Nephron progenitor cell (in vitro differentiated cells): Measurements from ENCODE around the gene B3GALT2.
"Not testable (repeated sequence)": the region's sequence is repeated elsewhere in the genome, so short reads cannot be mapped to it uniquely, and the experiment has no call there.

Experiments used
- DNase-seq: peaks from one replicate; pipeline ENCODE4 v3.0.0; 2021
- H3K27ac Mint-ChIP-seq: 2 replicates; pipeline ENCODE4 v1.8.0; 2021; ENCODE audit warnings: mild to moderate bottlenecking, moderate library complexity, mixed read lengths
- H3K27me3 Mint-ChIP-seq: 2 replicates; pipeline ENCODE4 v1.8.0; 2021; ENCODE audit warnings: mild to moderate bottlenecking, low read depth, mixed read lengths; ENCODE audit not compliant: poor library complexity
- H3K36me3 Mint-ChIP-seq: 2 replicates; pipeline ENCODE4 v1.8.0; 2021; ENCODE audit warnings: low read depth, mixed read lengths
- H3K4me1 Mint-ChIP-seq: 2 replicates; pipeline ENCODE4 v1.8.0; 2021; ENCODE audit warnings: mixed read lengths
- H3K4me3 Mint-ChIP-seq: 2 replicates; pipeline ENCODE4 v1.8.0; 2021; ENCODE audit warnings: mild to moderate bottlenecking, moderate library complexity, mixed read lengths
- H3K9me3 Mint-ChIP-seq: 2 replicates; pipeline ENCODE4 v1.8.0; 2021; ENCODE audit warnings: mild to moderate bottlenecking, moderate library complexity, mixed read lengths
- CTCF ChIP-seq: fragments of 200-600 bp; sonication (generic); IDR thresholded peaks from 2 replicates; pipeline ENCODE4 v1.5.0; 2021; ENCODE audit warnings: antibody characterized with exemption

Gene B3GALT2

DNA sequence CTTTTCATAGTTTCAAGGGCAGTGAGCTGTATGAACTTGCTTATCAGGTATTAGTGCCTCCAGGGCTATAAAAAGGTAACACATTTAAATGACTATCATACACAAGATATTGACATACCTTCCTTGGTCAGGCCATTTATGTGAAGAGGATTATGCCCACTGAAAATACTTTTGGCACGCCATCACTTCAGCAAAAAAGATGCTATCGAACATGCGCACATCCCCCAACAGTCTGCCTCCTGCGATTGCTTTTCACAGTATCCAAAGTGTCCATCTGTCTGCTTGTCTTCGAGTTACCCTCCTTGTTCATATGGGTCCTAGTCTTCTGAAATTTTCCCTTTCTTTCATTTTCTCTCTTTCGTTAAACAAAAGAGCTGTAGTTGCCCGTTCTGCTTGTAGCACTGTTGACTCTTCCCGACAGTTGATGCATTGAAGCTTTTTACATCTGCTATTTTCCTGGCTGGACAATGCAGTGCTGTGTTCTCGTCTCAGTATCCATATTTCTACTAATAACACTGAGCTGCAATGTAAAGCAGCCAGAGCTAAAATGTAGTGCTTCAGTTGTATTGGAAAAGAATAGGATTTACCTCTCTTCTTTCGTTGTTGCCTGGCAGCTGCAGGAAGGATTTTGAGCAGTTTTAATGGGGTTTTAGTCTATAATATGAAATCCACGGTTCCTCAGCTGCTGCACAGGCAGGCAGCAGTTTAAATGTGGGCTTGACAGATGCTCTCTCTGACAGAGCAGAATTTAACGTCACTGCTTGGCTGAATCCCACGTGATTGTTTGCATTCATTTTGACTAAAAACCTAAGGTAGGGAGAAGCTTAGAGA lies at the start of gene B3GALT2:
Gene B3GALT2, minus strand, starts transcription at position 713 of the 831 bp plus-strand sequence. CDS start 5,051 bp downstream, outside the sequence.
- Mint-ChIP-seq H3K27ac (peak within 1 kb of the TSS; percentile 79), H3K36me3 (peaks cover 17% of the 10 kb centered on the region), H3K27me3 (no peaks in the 10 kb centered on the region), H3K4me1 (peaks cover 29% of the 10 kb centered on the region), H3K4me3 (peak within 1 kb of the TSS; percentile 39), H3K9me3 (peaks cover 8% of the 10 kb centered on the region)
- DNase-seq, result no peak
- no peak for TF ChIP-seq CTCF

- Mint-ChIP-seq H3K4me3 (no peak overlapping the region), H3K9me3 (no peaks in the 10 kb centered on the region), H3K4me1 (no peaks in the 10 kb centered on the region), H3K36me3 (peaks cover 59% of the 10 kb centered on the region), H3K27me3 (no peaks in the 10 kb centered on the region), H3K27ac (no peak overlapping the region)
- no peak for TF ChIP-seq CTCF
- DNase-seq, result no peak
Observed at GRCh38 chr1:193234530-193234929, 48.1 kb upstream of the B3GALT2 start.

DNA sequence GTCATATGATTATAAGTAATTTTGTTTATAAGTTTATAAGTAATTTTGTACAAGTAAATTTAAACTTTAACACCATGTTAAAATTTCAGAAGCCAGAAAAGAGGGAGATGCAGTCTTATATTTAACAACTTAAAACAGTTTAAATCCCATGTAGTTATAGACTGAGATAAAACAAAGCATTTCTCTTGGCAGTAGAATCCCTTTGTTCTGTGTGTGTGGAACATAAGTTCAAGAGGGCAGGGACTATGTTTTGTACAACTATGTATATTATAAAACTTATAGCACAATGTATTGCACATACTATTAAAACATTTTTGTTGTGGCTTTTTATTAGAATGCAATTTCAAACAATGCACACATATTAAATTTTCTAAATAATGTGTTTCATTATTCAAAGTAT lies 44.7 kb upstream of the B3GALT2 start:
- H3K36me3 Mint-ChIP-seq, result peaks cover 54% of the 10 kb centered on the region
- not testable (repeated sequence) for H3K27ac Mint-ChIP-seq, H3K4me1 Mint-ChIP-seq, DNase-seq, H3K4me3 Mint-ChIP-seq, H3K9me3 Mint-ChIP-seq, H3K27me3 Mint-ChIP-seq

GRCh38 chr1:193229136-193229535 lies 42.7 kb upstream of the B3GALT2 start:
- no peak for DNase-seq
- Mint-ChIP-seq H3K9me3 (peaks cover 10% of the 10 kb centered on the region), H3K4me3 (no peak overlapping the region), H3K36me3 (peaks cover 56% of the 10 kb centered on the region), H3K27ac (no peak overlapping the region), H3K4me1 (no peaks in the 10 kb centered on the region), H3K27me3 (no peaks in the 10 kb centered on the region)
- TF ChIP-seq CTCF, result no peak

DNA sequence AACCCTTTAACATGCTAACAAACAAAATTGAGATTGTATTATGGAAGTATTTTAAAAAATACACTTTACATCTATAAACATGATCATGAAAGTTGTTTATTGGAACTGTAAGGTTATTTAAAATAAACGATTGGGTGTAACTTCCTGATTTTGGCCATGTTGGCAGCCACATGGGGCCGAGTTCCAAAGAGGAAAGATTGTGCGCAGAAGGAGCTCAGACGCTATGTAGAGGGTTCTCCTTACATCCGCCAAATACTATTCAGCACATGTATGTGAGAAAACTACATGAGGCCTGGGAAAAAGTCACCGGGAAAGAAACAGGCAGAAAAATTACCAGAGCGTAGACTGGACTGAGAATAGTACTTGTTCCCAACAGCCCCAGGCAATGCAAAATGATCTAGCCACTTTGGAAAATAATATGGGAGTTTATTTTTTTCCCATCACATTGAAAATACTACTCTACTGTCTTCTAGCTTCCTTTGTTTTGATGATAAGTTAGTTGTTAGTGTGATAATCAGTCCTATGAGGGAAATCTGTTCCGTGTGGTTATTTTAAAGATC lies 35.7 kb upstream of the B3GALT2 start:
- Mint-ChIP-seq H3K27ac (peak overlapping the region; percentile 85), H3K4me3 (no peak overlapping the region), H3K4me1 (no peaks in the 10 kb centered on the region), H3K27me3 (no peaks in the 10 kb centered on the region), H3K36me3 (peaks cover 75% of the 10 kb centered on the region), H3K9me3 (peaks cover 10% of the 10 kb centered on the region)
- no peak for DNase-seq
- TF ChIP-seq CTCF, result no peak

GRCh38 chr1:193221651-193222050 lies 35.2 kb upstream of the B3GALT2 start:
- DNase-seq, result no peak
- Mint-ChIP-seq H3K4me3 (no peak overlapping the region), H3K4me1 (no peaks in the 10 kb centered on the region), H3K27me3 (no peaks in the 10 kb centered on the region), H3K27ac (no peak overlapping the region), H3K36me3 (peaks cover 75% of the 10 kb centered on the region), H3K9me3 (peaks cover 10% of the 10 kb centered on the region)
- TF ChIP-seq CTCF, result no peak
